ENCODE measurements around the gene GALT.

GALT gene

DNA sequence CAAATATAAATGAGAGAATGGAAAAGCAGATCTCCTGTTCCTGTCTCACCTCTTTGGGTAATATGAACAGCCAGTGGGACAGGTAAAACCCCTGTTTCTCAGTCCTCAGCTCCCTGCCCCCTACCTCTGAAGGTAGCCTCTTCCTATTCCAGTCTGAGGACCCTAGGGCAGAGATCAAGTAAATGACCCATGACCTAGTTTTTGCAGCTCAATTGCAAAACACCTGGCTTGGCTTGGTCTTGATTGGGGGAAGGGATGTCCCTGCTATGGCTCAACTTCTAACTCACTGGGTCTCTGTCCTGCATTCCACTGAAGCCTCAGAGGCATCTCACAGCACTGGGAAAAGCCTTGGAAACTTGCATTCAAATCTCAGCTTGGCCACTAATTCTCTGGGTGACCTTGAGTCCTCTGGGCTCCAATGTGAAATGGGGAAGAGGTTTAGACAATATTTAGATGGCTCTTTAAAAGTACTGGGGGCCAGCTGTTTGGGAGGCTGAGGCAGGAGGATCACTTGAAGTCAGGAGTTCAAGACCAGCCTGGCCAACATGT, 1.6 kb upstream of the GALT start:
- TF ChIP-seq, protein P1, sequence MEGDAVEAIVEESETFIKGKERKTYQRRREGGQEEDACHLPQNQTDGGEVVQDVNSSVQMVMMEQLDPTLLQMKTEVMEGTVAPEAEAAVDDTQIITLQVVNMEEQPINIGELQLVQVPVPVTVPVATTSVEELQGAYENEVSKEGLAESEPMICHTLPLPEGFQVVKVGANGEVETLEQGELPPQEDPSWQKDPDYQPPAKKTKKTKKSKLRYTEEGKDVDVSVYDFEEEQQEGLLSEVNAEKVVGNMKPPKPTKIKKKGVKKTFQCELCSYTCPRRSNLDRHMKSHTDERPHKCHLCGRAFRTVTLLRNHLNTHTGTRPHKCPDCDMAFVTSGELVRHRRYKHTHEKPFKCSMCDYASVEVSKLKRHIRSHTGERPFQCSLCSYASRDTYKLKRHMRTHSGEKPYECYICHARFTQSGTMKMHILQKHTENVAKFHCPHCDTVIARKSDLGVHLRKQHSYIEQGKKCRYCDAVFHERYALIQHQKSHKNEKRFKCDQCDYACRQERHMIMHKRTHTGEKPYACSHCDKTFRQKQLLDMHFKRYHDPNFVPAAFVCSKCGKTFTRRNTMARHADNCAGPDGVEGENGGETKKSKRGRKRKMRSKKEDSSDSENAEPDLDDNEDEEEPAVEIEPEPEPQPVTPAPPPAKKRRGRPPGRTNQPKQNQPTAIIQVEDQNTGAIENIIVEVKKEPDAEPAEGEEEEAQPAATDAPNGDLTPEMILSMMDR (IDR thresholded peaks at IDR 0.05; ENCODE audit: insufficient read depth, low read depth, low read length, missing control alignments), result no peak
- no peak overlapping the region for H3K4me3 ChIP-seq (ENCODE audit: low read depth, low read length)
- no peak for DNase-seq (ENCODE audit: low read depth)

DNA sequence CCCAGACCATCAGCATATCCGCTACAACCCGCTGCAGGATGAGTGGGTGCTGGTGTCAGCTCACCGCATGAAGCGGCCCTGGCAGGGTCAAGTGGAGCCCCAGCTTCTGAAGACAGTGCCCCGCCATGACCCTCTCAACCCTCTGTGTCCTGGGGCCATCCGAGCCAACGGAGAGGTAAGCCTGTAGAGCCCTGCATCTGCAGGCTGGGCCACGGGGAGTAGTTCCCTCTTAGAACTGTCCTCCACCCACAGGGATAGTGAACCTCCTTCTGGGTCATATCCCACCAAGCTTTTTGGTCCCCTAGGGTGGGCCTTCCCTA, 569 bp downstream of the GALT start:
- no peak for DNase-seq (ENCODE audit: low read depth)
- TF ChIP-seq, protein P1 (IDR thresholded peaks at IDR 0.05; ENCODE audit: insufficient read depth, low read depth, low read length, missing control alignments), result no peak
- peak overlapping the region; percentile 74 for H3K4me3 ChIP-seq (ENCODE audit: low read depth, low read length)

DNA sequence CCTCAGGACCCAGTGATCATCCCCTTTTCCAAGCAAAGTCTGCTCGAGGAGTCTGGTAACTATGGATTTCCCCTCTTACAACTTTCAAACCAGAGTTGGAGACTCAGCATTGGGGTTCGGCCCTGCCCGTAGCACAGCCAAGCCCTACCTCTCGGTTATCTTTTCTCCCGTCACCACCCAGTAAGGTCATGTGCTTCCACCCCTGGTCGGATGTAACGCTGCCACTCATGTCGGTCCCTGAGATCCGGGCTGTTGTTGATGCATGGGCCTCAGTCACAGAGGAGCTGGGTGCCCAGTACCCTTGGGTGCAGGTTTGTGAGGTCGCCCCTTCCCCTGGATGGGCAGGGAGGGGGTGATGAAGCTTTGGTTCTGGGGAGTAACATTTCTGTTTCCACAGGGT, 1.2 kb downstream of the GALT start:
- peak overlapping the region; percentile 74 for H3K4me3 ChIP-seq (ENCODE audit: low read depth, low read length)
- DNase-seq (ENCODE audit: low read depth), result no peak
- TF ChIP-seq, protein P1 (IDR thresholded peaks at IDR 0.05; ENCODE audit: insufficient read depth, low read depth, low read length, missing control alignments), result no peak

DNA sequence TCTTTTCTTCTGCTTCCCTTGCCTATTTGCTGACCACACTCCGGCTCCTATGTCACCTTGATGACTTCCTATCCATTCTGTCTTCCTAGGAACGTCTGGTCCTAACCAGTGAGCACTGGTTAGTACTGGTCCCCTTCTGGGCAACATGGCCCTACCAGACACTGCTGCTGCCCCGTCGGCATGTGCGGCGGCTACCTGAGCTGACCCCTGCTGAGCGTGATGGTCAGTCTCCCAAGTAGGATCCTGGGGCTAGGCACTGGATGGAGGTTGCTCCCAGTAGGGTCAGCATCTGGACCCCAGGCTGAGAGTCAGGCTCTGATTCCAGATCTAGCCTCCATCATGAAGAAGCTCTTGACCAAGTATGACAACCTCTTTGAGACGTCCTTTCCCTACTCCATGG, 2.2 kb downstream of the GALT start:
- TF ChIP-seq, protein P1 (IDR thresholded peaks at IDR 0.05; ENCODE audit: insufficient read depth, low read depth, low read length, missing control alignments), result no peak
- no peak overlapping the region for H3K4me3 ChIP-seq (ENCODE audit: low read depth, low read length)
- DNase-seq (ENCODE audit: low read depth), result no peak

DNA sequence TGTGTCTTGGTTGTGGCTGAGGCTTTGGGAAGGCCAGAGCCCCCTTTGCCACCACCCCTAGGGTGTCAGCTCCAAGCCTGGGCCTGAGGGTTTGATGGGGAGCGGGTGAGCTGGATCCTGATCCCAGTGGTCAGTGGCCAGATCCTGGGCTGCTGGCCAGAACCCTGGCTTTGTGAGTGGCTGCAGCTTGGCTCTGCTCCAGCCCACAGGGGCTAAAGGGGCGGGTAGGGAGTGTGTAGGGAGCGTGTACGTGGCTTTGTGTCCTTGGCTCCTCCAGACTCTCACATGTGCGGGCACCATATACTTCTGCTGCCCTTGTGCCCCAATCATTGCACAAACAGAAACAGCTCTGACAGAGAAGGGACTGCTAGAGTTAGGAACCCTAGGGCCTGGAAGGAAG, 4.3 kb downstream of the GALT start:
- no peak overlapping the region for H3K4me3 ChIP-seq (ENCODE audit: low read depth, low read length)
- TF ChIP-seq, protein P1 (IDR thresholded peaks at IDR 0.05; ENCODE audit: insufficient read depth, low read depth, low read length, missing control alignments), result no peak
- DNase-seq (ENCODE audit: low read depth), result no peak

DNA sequence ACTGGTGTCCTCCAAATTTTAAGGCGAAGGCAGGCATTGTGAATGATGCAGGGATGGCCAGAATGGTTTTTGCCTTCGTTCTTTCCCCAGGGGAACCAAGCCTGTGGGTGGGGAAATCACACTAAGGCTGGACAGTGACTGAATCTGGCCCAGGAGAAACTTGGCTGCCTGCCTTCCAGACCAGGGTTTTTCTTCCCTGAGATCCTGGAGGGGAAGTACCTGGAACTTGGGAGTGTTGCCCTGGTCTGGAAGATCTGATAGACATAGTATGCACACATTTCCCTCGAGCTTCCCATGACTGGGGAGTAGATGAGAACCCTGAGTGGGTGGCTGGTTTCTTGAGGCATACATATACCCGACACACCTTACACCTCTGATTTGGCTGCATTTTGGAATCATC, 4.8 kb downstream of the GALT start:
- TF ChIP-seq, protein P1 (IDR thresholded peaks at IDR 0.05; ENCODE audit: insufficient read depth, low read depth, low read length, missing control alignments), result no peak
- H3K4me3 ChIP-seq (ENCODE audit: low read depth, low read length), result no peak overlapping the region
- DNase-seq (ENCODE audit: low read depth), result no peak

DNA sequence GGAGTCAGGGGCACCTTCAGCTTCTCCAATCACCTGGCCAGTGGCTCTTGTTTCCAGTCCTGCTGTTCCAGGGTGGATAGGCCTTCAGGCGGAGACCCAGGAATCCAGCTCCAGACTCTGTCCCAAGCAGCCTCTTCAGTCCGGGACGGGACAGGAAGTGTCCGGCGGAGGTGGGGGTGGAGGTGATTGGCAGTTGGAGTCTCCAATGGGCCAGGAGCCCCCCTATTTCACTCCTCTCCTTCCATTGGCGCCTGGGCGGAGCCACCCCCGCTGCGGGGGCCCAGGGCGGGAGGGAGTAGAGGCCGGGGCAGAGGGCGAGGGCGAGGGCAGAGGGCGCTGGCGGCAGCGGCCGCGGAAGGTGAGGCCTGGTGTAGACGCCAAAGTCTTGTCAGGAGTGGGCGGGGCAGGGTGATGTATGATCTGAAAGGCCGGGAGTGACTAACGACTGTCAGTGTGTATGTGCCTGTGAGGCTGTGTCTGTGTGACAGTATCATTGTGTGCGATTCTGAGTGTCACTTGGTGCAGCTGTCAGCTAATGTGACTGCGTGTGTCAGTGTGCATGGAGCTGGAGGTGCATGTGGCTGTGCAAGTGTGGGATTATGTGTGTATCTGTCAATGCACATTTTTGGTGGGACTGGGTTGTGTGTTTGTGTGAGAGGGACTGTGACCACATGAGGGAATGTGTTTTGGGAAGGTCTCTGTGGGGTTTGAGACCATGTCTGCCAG, 5.6 kb downstream of the GALT start, which contains the start of gene IL11RA:
IL11RA (plus strand) TSS at position 310 of the 726 bp plus-strand sequence. CDS start 3,033 bp downstream, outside the sequence.
- DNase-seq (ENCODE audit: low read depth), result peak; percentile 76
- peak within 1 kb of the TSS; percentile 25 for H3K4me3 ChIP-seq (ENCODE audit: low read depth, low read length)
- TF ChIP-seq, protein P1 (IDR thresholded peaks at IDR 0.05; ENCODE audit: insufficient read depth, low read depth, low read length, missing control alignments), result no peak
